IMR-90 (cell line): ENCODE measurements around the gene KCNAB3. TPM values are rescaled to one million over a fixed set of nuclear protein-coding genes. Genes with fewer than 3 reads are reported as not detected.

Experiments
- ATAC-seq: fragments of 200-7000 bp; cut with Tn5 transposase; 2 replicates; pipeline ENCODE4 v1.9.1; 2020; ENCODE audit warnings: low read depth, mild to moderate bottlenecking, moderate library complexity
- BruUV-seq: library from RNA; stranded (reverse); fragments of 400-500 nt; replicated peaks from 2 replicates; lab custom pipeline; 2021; lab: Mats Ljungman, UMichigan
- CTCF ChIA-PET: fragments of 300-600 bp; formaldehyde crosslinking; extraction: SDS; loops from one replicate; lab custom pipeline; 2021; ENCODE audit warnings: antibody characterized with exemption; lab: Yijun Ruan, JAX
- POLR2A ChIA-PET: fragments of 300-600 bp; sonication (Branson Sonifier 250); formaldehyde crosslinking; loops from one replicate; lab custom pipeline; 2022; ENCODE audit warnings: antibody characterized with exemption; ENCODE audit not compliant: unreplicated experiment; lab: Charles Lee
- DNase-seq: peaks from one replicate; pipeline ENCODE4 v3.0.0; 2013
- H2AFZ ChIP-seq: replicated peaks from 2 replicates; pipeline ENCODE3; 2013; ENCODE audit warnings: low read length, mild to moderate bottlenecking; ENCODE audit not compliant: poor library complexity
- H2AK5ac ChIP-seq: 2 replicates; pipeline ENCODE4 v1.6.1; 2013; ENCODE audit warnings: low read depth, low read length, inconsistent platforms
- H2AK9ac ChIP-seq: replicated peaks from 2 replicates; pipeline ENCODE3; 2013; ENCODE audit warnings: mild to moderate bottlenecking, low read depth, low read length, moderate library complexity; ENCODE audit not compliant: poor library complexity
- H2BK120ac ChIP-seq: 2 replicates; pipeline ENCODE4 v1.6.1; 2013; ENCODE audit warnings: low read depth, low read length, inconsistent platforms
- H2BK15ac ChIP-seq: 3 replicates; pipeline ENCODE4 v1.6.1; 2013; ENCODE audit warnings: low read depth, low read length, inconsistent platforms
- H2BK20ac ChIP-seq: 2 replicates; pipeline ENCODE4 v1.6.1; 2013; ENCODE audit warnings: low read depth, mild to moderate bottlenecking, inconsistent platforms, low read length, moderate library complexity
- H2BK5ac ChIP-seq: 2 replicates; pipeline ENCODE4 v1.6.1; 2013; ENCODE audit warnings: mild to moderate bottlenecking, low read depth, low read length, inconsistent platforms; ENCODE audit not compliant: poor library complexity, severe bottlenecking
- H3K14ac ChIP-seq: replicated peaks from 2 replicates; pipeline ENCODE4 v1.6.1; 2013; ENCODE audit warnings: low read depth, low read length, inconsistent platforms
- H3K18ac ChIP-seq: 2 replicates; pipeline ENCODE4 v1.6.1; 2013; ENCODE audit warnings: low read depth, low read length, control low read depth
- H3K23ac ChIP-seq: 2 replicates; pipeline ENCODE4 v1.6.1; 2013; ENCODE audit warnings: low read depth, low read length, inconsistent platforms
- H3K27ac ChIP-seq: 2 replicates; pipeline ENCODE4 v1.5.1; 2013; ENCODE audit warnings: mild to moderate bottlenecking, control low read depth, low read length; ENCODE audit not compliant: insufficient read depth
- H3K27me3 ChIP-seq: 2 replicates; pipeline ENCODE4 v1.6.1; 2013; ENCODE audit warnings: low read length; ENCODE audit not compliant: control insufficient read depth, insufficient read depth
- H3K36me3 ChIP-seq: 2 replicates; pipeline ENCODE4 v1.6.1; 2013; ENCODE audit warnings: low read length, mixed read lengths; ENCODE audit not compliant: control insufficient read depth, insufficient read depth
- H3K4ac ChIP-seq: 2 replicates; pipeline ENCODE4 v1.6.1; 2013; ENCODE audit warnings: low read depth, low read length, inconsistent platforms
- H3K4me1 ChIP-seq: 2 replicates; pipeline ENCODE4 v1.6.1; 2013; ENCODE audit warnings: low read length, mixed read lengths; ENCODE audit not compliant: control insufficient read depth, insufficient read depth
- H3K4me2 ChIP-seq: 2 replicates; pipeline ENCODE4 v1.6.1; 2013; ENCODE audit warnings: low read depth, mild to moderate bottlenecking, control low read depth, low read length, moderate library complexity
- H3K4me3 ChIP-seq: 2 replicates; pipeline ENCODE4 v1.5.1; 2013; ENCODE audit warnings: low read depth, mild to moderate bottlenecking, control low read depth, low read length, moderate library complexity; ENCODE audit not compliant: insufficient read depth
- H3K56ac ChIP-seq: 2 replicates; pipeline ENCODE4 v1.6.1; 2013; ENCODE audit warnings: low read length, inconsistent platforms; ENCODE audit not compliant: insufficient read depth; ENCODE audit errors: extremely low read depth
- H3K79me1 ChIP-seq, 2 experiments: 2 replicates each; pipeline ENCODE4 v1.6.1; 2013; ENCODE audit warnings: low read length in 2 of 2, inconsistent platforms in 1 of 2, low read depth in 1 of 2
- H3K9ac ChIP-seq: 2 replicates; pipeline ENCODE4 v1.6.1; 2013; ENCODE audit warnings: low read depth, low read length, control low read depth
- H3K9me1 ChIP-seq: 2 replicates; pipeline ENCODE4 v1.6.1; 2013; ENCODE audit warnings: low read length, inconsistent platforms; ENCODE audit not compliant: insufficient read depth
- H3K9me3 ChIP-seq: 2 replicates; pipeline ENCODE4 v1.6.1; 2013; ENCODE audit warnings: low read length; ENCODE audit not compliant: control insufficient read depth, insufficient read depth
- H4K20me1 ChIP-seq: 2 replicates; pipeline ENCODE4 v1.6.1; 2013; ENCODE audit warnings: low read length, inconsistent platforms; ENCODE audit not compliant: insufficient read depth
- H4K5ac ChIP-seq: 2 replicates; pipeline ENCODE4 v1.6.1; 2013; ENCODE audit warnings: mild to moderate bottlenecking, low read depth, low read length, control low read depth
- H4K8ac ChIP-seq, 2 experiments: 2 replicates each; pipeline ENCODE4 v1.6.1; 2013; ENCODE audit warnings: low read depth in 2 of 2, low read length in 2 of 2, control low read depth in 1 of 2, inconsistent platforms in 1 of 2
- H4K91ac ChIP-seq: 2 replicates; pipeline ENCODE4 v1.6.1; 2013; ENCODE audit warnings: low read depth, low read length, inconsistent platforms; ENCODE audit not compliant: insufficient read depth
- BHLHE40 ChIP-seq: fragments of 150-350 bp; IDR thresholded peaks from 2 replicates; pipeline ENCODE4 v1.6.1; 2016; ENCODE audit warnings: mild to moderate bottlenecking, low read depth, low read length
- CEBPB ChIP-seq: IDR thresholded peaks from 2 replicates; pipeline ENCODE4 v1.6.1; 2012; ENCODE audit warnings: low read depth, low read length, improper control_type of control experiment
- CHD1 ChIP-seq: IDR thresholded peaks from 2 replicates; pipeline ENCODE4 v1.6.1; 2012; ENCODE audit warnings: low read depth, low read length, improper control_type of control experiment
- FOS ChIP-seq: fragments of 150-350 bp; IDR thresholded peaks from 2 replicates; pipeline ENCODE4 v1.6.1; 2016; ENCODE audit warnings: low read depth, low read length
- MAFK ChIP-seq: IDR thresholded peaks from 2 replicates; pipeline ENCODE4 v1.6.1; 2012; ENCODE audit warnings: low read depth, low read length, improper control_type of control experiment
- MAZ ChIP-seq: IDR thresholded peaks from 2 replicates; pipeline ENCODE4 v1.6.1; 2012; ENCODE audit warnings: low read depth, mild to moderate bottlenecking, low read length, improper control_type of control experiment, moderate library complexity, borderline replicate concordance
- MXI1 ChIP-seq: IDR thresholded peaks from 2 replicates; pipeline ENCODE4 v1.6.1; 2012; ENCODE audit warnings: low read depth, mild to moderate bottlenecking, low read length, moderate library complexity, borderline replicate concordance
- NFE2L2 ChIP-seq: fragments of 150-350 bp; IDR thresholded peaks from 2 replicates; pipeline ENCODE4 v1.6.1; 2016; ENCODE audit warnings: low read depth, mild to moderate bottlenecking, low read length
- POLR2A ChIP-seq: IDR thresholded peaks from 2 replicates; pipeline ENCODE4 v1.6.1; 2012; ENCODE audit warnings: mild to moderate bottlenecking, low read depth, low read length
- RAD21 ChIP-seq: IDR thresholded peaks from 2 replicates; pipeline ENCODE4 v1.6.1; 2012; ENCODE audit warnings: low read length, improper control_type of control experiment
- RCOR1 ChIP-seq: IDR thresholded peaks from 2 replicates; pipeline ENCODE4 v1.6.1; 2012; ENCODE audit warnings: mild to moderate bottlenecking, low read length, improper control_type of control experiment; ENCODE audit not compliant: insufficient replicate concordance
- RFX5 ChIP-seq: IDR thresholded peaks from 2 replicates; pipeline ENCODE4 v1.8.0; 2012; ENCODE audit warnings: low read depth, mild to moderate bottlenecking, low read length, moderate library complexity
- WGBS, 2 experiments: methylation state at CpG; one replicate each; pipeline versions ENCODE4 v1.1.5 to v1.1.7; 2013; ENCODE audit warnings: missing lambda C conversion rate in 2 of 2; ENCODE audit not compliant: insufficient read length in 1 of 2; ENCODE audit errors: extremely low coverage in 2 of 2; 5-methylcytosine and 5-hydroxymethylcytosine counted together
- dilution Hi-C: fragments of 300-500 bp; cut with HindIII; formaldehyde crosslinking; loops from one replicate; pipeline ENCODE4 v1.14.3; 2018; ENCODE audit warnings: low sequenced_read_pairs; ENCODE audit not compliant: unreplicated experiment
- in situ Hi-C: fragments of 300-500 bp; cut with MboI; formaldehyde crosslinking; loops from 3 replicates; pipeline ENCODE4 v1.14.3; 2019; ENCODE audit warnings: low sequenced_read_pairs, inconsistent platforms, mixed read lengths
- intact Hi-C: fragments of 100-400 bp; cut with micrococcal nuclease; formaldehyde crosslinking; loops from 2 replicates; pipeline ENCODE4 v1.10.0; 2022
- polyA plus RNA-seq, 3 experiments: library from polyadenylated mRNA; depleted of rRNA; stranded (reverse); fragments of >200 nt; gene quantifications; 2 replicates each; pipeline ENCODE4 v1.2.3, GENCODE V29; 2012; ENCODE audit warnings: low replicate concordance in 1 of 3
- total RNA-seq: library from RNA; depleted of rRNA; stranded (reverse); fragments of >200 nt; gene quantifications from 2 replicates; pipeline ENCODE4 v1.2.3, GENCODE V29; 2012
- TF ChIP-seq, protein P1 (sequence below): conservative IDR thresholded peaks from 2 replicates; pipeline ENCODE4 v1.5.1; 2012; ENCODE audit warnings: mild to moderate bottlenecking, low read depth, low read length, improper control_type of control experiment
- TF ChIP-seq, protein P2 (sequence below): fragments of 150-350 bp; IDR thresholded peaks from 2 replicates; pipeline ENCODE4 v1.6.1; 2016; ENCODE audit warnings: low read depth, mild to moderate bottlenecking, low read length, moderate library complexity, borderline replicate concordance
- TF ChIP-seq, protein P3 (sequence below): fragments of 150-350 bp; IDR thresholded peaks from 2 replicates; pipeline ENCODE4 v1.6.1; 2017; ENCODE audit warnings: mild to moderate bottlenecking, antibody characterized with exemption, low read length, low read depth

The KCNAB3 gene
- total and polyA plus RNA-seq, 2 of the 4 experiments (the other 2 are of a cell fraction) = 0.36 to 4.2 TPM

DNA sequence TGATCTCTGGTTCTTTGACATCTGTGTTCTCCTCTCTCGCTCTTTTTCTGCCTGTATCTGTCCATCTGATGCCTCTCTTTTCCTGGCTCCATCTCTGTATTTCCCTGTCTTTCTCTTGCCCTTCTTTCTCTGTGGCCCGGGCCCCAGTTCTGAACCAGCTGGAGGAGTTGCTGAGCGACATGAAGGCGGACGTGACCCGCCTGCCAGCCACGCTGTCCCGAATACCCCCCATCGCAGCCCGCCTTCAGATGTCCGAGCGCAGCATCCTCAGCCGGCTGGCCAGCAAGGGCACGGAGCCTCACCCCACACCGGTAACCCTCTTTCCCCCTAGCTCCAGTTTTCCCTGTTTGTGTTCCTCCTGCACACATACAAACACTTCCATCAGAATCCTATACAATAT, 19.4 kb downstream of the KCNAB3 start:
- TF ChIP-seq CEBPB (no peak), RAD21 (no peak), POLR2A (no peak), BHLHE40 (no peak), MAZ (no peak), MAFK (no peak), RCOR1 (no peak), MXI1 (no peak), NFE2L2 (no peak), CHD1 (no peak), RFX5 (no peak), FOS (no peak)
- TF ChIP-seq, protein P1, sequence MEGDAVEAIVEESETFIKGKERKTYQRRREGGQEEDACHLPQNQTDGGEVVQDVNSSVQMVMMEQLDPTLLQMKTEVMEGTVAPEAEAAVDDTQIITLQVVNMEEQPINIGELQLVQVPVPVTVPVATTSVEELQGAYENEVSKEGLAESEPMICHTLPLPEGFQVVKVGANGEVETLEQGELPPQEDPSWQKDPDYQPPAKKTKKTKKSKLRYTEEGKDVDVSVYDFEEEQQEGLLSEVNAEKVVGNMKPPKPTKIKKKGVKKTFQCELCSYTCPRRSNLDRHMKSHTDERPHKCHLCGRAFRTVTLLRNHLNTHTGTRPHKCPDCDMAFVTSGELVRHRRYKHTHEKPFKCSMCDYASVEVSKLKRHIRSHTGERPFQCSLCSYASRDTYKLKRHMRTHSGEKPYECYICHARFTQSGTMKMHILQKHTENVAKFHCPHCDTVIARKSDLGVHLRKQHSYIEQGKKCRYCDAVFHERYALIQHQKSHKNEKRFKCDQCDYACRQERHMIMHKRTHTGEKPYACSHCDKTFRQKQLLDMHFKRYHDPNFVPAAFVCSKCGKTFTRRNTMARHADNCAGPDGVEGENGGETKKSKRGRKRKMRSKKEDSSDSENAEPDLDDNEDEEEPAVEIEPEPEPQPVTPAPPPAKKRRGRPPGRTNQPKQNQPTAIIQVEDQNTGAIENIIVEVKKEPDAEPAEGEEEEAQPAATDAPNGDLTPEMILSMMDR = no peak
- TF ChIP-seq, protein P2, sequence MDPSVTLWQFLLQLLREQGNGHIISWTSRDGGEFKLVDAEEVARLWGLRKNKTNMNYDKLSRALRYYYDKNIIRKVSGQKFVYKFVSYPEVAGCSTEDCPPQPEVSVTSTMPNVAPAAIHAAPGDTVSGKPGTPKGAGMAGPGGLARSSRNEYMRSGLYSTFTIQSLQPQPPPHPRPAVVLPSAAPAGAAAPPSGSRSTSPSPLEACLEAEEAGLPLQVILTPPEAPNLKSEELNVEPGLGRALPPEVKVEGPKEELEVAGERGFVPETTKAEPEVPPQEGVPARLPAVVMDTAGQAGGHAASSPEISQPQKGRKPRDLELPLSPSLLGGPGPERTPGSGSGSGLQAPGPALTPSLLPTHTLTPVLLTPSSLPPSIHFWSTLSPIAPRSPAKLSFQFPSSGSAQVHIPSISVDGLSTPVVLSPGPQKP = no peak
- TF ChIP-seq, protein P3, sequence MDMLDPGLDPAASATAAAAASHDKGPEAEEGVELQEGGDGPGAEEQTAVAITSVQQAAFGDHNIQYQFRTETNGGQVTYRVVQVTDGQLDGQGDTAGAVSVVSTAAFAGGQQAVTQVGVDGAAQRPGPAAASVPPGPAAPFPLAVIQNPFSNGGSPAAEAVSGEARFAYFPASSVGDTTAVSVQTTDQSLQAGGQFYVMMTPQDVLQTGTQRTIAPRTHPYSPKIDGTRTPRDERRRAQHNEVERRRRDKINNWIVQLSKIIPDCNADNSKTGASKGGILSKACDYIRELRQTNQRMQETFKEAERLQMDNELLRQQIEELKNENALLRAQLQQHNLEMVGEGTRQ = no peak
- Histone ChIP-seq H3K79me1 (no peaks in the 10 kb centered on the region; a peak in 1 of 4 replicates), H2BK15ac (no peak overlapping the region), H3K9me1 (no peaks in the 10 kb centered on the region), H2AK5ac (no peak overlapping the region), H4K5ac (no peak overlapping the region), H3K9ac (no peak overlapping the region), H3K4ac (no peak overlapping the region), H3K36me3 (peaks cover 67% of the 10 kb centered on the region), H3K27ac (no peak overlapping the region), H4K20me1 (peaks cover 2% of the 10 kb centered on the region; the same call in 1 of the 2 replicates), H3K27me3 (no peaks in the 10 kb centered on the region), H3K4me1 (peaks cover 2% of the 10 kb centered on the region; the same call in 1 of the 2 replicates), H4K8ac (no peak overlapping the region), H4K91ac (no peak overlapping the region), H3K9me3 (no peaks in the 10 kb centered on the region), H2BK20ac (no peak overlapping the region), H3K4me3 (no peak overlapping the region), H3K14ac (no peak overlapping the region), H3K56ac (no peak overlapping the region), H3K4me2 (no peak overlapping the region), H3K23ac (no peak overlapping the region), H2BK120ac (no peak overlapping the region), H2AK9ac (no peak overlapping the region), H2AFZ (no peak overlapping the region), H3K18ac (no peak overlapping the region), H2BK5ac (no peak overlapping the region)
- 94% methylated on average over 11 of the region's 15 CpGs; no CpG with 5 or more reads in 1 of the 2 experiments for WGBS, 2 experiments
- CTCF ChIA-PET = interaction anchor here (1.2 kb wide), 1 partner anchor 9 kb away, joined by 3 read pairs; no protein-coding TSS in a partner anchor
- in situ Hi-C loops (loop anchor here (5.0 to 10.0 kb wide), 2 partner anchors 77 to 135 kb away; no protein-coding TSS in a partner anchor), intact Hi-C loops (no loop called here), dilution Hi-C loops (no loop called here)
- DNase-seq (no peak), ATAC-seq (no peak)
- BruUV-seq = no TSS peak
- POLR2A ChIA-PET = interaction anchor here (0.6 kb wide), 1 partner anchor 26 kb away, joined by 5 read pairs; no protein-coding TSS in a partner anchor
